Lower leg skin (tissue), 4 donors: ENCODE data around the gene LCN12. TPM values are rescaled to one million over a fixed set of nuclear protein-coding genes. Genes with fewer than 3 reads are reported as not detected.

ENCODE experiments used
- DNase-seq, 2 donors: peaks; one replicate each; pipeline ENCODE4 v3.0.0-alpha.2; 2019; ENCODE audit warnings: low spot score in 2 of 2
- H3K4me3 ChIP-seq: fragments of 200-600 bp; sonication (generic); 2 replicates; pipeline ENCODE4 v1.5.1; 2017; ENCODE audit warnings: mild to moderate bottlenecking, low read depth; ENCODE audit not compliant: poor library complexity, severe bottlenecking
- POLR2A ChIP-seq, 2 donors: fragments of 450-650 bp; IDR thresholded peaks; one replicate each; pipeline ENCODE4 v1.6.1; 2016 to 2017; ENCODE audit warnings: antibody characterized with exemption in 2 of 2, mild to moderate bottlenecking in 1 of 2, moderate library complexity in 1 of 2
- WGBS, 2 donors: methylation state at CpG; one replicate each; pipeline ENCODE4 v1.1.5; 2018; 5-methylcytosine and 5-hydroxymethylcytosine counted together
- intact Hi-C: fragments of 100-400 bp; cut with DNase I; formaldehyde crosslinking; loops from one replicate; pipeline ENCODE4 v1.15.0; 2023; ENCODE audit warnings: low total_unique reads
- total RNA-seq, 4 donors: library from RNA; depleted of rRNA; stranded (reverse); fragments of >200 nt; gene quantifications; one replicate each; pipeline ENCODE4 v1.1.0, GENCODE V29; 2016
- TF ChIP-seq, protein P1 (sequence below), 3 donors: fragments of 450-650 bp; IDR thresholded peaks; one replicate each; pipeline ENCODE4 v1.5.1; 2016; ENCODE audit warnings: antibody characterized with exemption in 3 of 3, mild to moderate bottlenecking in 3 of 3, moderate library complexity in 2 of 3

LCN12 gene
- total RNA-seq, 4 donors from 2014 or later = not detected

DNA sequence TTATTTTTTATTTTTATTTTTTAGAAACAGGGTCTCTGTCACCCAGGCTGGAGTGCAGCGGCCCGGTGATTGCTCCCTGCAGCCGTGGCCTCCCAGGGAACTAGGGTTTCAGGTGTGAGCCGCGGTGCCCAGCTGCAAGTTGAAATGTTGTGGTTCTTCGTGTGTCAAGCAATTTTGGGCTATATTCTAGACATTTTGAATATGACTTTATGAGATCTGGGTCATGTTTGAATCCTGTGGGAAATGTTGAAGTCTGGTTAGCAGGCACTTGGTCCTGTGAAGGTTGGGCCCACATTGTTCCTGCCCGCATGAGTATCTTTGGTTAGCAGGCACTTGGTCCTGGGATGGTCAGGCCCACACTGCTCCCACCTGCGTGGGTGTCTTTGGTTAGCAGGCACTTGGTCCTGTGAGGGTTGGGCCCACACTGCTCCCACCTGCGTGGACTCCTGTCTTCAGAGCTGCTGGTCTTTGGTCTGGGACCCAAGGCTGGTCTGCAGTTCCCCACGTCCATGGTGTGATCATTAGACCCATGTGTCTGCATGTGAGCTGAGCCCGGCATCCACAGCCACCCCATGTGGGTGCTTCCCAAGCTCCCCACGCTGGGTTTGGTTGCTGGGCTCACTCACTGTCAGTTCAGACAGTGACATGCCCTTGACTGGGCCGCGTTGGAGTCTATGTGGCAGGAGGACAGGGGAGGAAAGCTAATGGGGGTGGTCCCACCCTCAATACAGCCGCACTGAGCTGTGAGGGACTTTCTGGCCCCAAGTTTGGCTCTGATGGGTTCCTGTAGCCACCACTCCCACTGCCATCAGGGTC lies 14.7 kb upstream of the LCN12 start:
- 87 to 90% methylated on average over 15 of the region's 15 CpGs for WGBS, 2 donors
- no peak for DNase-seq
- intact Hi-C loops = no loop called here
- TF ChIP-seq, protein P1, sequence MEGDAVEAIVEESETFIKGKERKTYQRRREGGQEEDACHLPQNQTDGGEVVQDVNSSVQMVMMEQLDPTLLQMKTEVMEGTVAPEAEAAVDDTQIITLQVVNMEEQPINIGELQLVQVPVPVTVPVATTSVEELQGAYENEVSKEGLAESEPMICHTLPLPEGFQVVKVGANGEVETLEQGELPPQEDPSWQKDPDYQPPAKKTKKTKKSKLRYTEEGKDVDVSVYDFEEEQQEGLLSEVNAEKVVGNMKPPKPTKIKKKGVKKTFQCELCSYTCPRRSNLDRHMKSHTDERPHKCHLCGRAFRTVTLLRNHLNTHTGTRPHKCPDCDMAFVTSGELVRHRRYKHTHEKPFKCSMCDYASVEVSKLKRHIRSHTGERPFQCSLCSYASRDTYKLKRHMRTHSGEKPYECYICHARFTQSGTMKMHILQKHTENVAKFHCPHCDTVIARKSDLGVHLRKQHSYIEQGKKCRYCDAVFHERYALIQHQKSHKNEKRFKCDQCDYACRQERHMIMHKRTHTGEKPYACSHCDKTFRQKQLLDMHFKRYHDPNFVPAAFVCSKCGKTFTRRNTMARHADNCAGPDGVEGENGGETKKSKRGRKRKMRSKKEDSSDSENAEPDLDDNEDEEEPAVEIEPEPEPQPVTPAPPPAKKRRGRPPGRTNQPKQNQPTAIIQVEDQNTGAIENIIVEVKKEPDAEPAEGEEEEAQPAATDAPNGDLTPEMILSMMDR (IDR thresholded peaks at IDR 0.05) = no peak
- no peak for TF ChIP-seq POLR2A (IDR thresholded peaks at IDR 0.05)
- H3K4me3 ChIP-seq = no peak overlapping the region

DNA sequence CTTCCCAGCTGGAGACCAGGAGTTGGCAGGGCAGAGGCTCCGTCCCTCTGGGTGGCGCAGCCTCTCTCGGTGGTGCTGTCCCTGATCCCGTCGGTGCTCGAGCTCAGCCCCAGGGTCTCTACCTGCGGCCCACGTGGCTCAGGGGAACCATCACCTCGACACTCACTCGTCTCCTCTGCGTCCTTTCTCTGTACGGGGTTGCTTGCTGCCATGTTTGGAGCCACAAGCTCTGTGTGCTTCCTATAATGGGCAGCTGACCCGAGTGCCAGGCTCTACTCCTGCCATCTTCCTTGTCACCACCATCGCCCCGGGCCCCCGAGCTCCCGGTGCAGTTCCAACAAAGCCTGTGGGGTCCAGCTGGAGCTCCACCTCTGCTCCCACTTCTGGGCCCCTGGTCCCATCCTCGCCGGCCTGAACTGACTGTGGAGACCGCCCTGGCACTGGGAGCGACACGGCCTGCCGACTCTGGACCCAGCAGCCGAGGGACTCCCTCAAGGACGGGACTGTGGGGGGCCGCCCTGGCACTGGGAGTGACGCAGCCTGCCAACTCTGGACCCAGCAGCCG lies 12.6 kb upstream of the LCN12 start:
- intact Hi-C loops = no loop called here
- DNase-seq = no peak
- TF ChIP-seq, protein P1 (IDR thresholded peaks at IDR 0.05) = no peak
- TF ChIP-seq POLR2A (IDR thresholded peaks at IDR 0.05) = no peak
- WGBS, 2 donors = 90 to 93% methylated on average over 24 to 25 of the region's 28 CpGs
- H3K4me3 ChIP-seq = no peak overlapping the region

DNA sequence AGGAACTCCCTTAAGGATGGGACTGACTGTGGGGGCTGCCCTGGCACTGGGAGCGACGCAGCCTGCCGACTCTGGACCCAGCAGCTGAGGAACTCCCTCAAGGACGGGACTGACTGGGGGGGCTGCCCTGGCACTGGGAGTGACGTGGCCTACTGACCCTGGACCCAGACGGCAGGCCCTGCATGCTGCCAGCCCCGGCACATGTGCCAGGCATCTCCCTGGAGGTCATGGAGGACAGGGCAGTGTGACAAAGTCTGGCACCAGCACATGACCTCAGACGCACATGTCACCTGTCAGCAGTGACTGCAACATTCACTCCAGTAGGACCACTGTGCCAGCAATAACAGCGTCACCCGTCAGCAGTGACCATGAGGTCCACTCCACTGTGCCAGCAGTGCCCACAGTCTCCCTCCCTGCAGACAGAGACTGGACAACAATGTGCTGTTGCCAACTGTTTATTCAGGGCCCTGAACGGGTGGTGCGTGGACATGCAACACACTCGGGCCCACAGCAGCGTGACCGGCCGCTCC lies 12.0 kb upstream of the LCN12 start:
- no peak for DNase-seq
- H3K4me3 ChIP-seq = no peak overlapping the region
- WGBS, 2 donors = 72 to 77% methylated on average over 12 to 15 of the region's 16 CpGs
- TF ChIP-seq, protein P1 (IDR thresholded peaks at IDR 0.05) = no peak
- no peak for TF ChIP-seq POLR2A (IDR thresholded peaks at IDR 0.05)
- intact Hi-C loops = loop anchor here (10.0 kb wide), 1 partner anchor 85 kb away; the partner anchor contains the start of gene MAMDC4

DNA sequence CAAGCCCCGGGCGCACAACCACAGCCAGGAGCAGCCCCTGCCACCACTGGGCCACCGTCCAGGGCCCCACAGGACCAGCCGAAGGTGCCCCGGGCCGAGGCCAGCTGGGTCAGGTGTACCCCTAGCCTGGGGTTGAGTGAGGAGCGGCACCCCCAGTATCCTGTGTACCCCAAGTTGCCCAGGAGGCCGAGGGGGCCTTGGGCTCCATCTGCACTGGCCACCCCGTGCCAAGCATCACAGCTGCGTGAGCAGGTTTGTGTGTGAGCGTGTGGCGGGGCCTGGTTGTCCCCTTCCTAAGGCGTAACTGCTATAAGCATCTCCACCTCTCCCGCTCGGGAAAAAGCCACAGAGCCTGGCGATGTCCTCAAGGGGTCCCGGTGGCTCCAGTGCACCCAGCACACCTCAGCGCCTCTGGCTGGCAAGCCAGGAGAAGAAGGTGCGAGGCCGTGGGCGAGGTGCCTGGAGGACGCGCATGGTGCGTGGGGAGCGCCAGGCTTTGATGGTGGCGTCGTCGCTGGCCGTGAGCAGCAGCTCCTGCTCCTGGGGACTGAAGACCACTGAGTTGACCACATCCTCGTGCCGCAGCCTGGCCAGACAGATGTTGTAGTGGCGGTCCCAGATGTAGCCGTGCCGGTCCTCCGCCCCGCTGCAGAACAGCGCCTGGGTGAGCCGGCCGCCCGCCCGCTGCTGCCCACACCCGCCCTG lies 11.4 kb upstream of the LCN12 start:
- H3K4me3 ChIP-seq = no peak overlapping the region
- no peak for DNase-seq
- WGBS, 2 donors = 93 to 96% methylated on average over 28 to 39 of the region's 42 CpGs
- intact Hi-C loops = loop anchor here (10.0 kb wide), 1 partner anchor 86 kb away; the partner anchor contains the start of gene MAMDC4
- TF ChIP-seq POLR2A (IDR thresholded peaks at IDR 0.05) = no peak
- TF ChIP-seq, protein P1 (IDR thresholded peaks at IDR 0.05) = no peak

DNA sequence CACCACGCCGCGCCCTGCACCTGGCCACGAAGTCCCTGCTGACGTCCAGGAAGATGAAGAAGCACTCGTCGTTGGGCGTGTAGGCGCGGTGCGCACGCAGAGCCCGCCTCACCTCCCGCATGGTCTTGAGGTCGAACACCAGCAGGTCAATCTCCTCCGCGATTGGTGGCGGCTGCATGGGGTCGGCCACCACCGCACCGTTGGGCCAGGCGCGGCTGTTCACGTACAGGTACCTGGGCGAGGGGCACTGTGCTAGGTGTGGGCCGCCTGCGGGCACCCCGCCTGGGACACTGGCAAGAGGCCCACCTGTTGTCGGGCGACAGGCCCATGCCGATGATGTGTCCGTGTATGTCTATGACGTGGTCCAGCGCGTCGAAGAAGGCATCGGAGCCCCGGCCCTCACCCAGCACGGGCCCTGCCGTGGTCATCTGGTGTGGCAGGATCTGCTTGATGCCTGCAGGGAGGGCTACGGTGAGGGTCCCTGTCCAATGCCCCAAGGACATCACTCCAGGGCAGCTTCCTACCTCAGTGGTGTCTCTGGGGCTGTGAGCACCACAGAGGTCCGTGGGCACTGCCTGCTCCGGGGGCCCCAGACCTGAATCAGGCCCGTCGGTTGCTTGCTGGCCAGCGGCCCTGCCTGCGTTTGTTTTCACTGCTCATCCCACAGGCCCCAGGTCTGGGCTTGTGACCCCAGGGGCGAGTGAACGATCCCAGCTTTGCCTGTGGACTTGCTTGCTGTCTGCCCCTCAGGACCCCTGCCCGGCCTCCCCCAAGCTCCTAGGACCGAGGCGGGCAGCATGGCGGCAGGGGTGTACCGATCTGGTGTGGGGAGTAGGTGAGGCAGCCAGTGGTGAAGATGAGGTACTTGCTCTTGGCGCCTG lies 10.6 kb upstream of the LCN12 start:
- no peak overlapping the region for H3K4me3 ChIP-seq
- 93 to 95% methylated on average over 46 to 53 of the region's 55 CpGs for WGBS, 2 donors
- DNase-seq = no peak
- TF ChIP-seq, protein P1 (IDR thresholded peaks at IDR 0.05) = no peak
- TF ChIP-seq POLR2A (IDR thresholded peaks at IDR 0.05) = no peak
- intact Hi-C loops = loop anchor here (10.0 kb wide), 1 partner anchor 87 kb away; the partner anchor contains the start of gene MAMDC4
